ENCODE measurements around the gene RGS7.

RGS7 gene

DNA sequence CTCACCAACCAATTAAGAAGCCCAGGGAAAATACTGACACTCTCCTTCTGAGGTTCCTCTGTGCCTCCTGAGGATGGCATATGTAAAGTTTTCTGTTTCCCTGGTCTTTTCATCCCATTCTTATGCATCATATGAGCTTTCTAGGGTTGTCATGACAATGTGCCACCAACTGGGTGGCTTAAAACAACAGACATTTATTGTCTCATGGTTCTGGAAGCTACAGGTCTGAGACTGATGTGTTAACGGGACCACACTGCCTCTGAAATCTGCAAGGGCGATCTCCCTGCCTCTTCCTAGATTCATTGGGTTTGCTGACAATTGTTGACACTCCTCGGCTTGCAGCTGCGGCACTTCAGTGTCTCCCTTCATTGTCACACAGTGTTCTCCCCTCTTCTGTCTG lies 308.4 kb downstream of the RGS7 start:
- no peak for DNase-seq (ENCODE audit: low read depth, low spot score)
- H3K4me3 ChIP-seq (ENCODE audit: low read depth, low read length): no peak overlapping the region
- in situ Hi-C loops (cut with HindIII; ENCODE audit: low sequenced_read_pairs): no loop called here
- no peak for TF ChIP-seq CTCF (IDR thresholded peaks at IDR 0.05; ENCODE audit: low read depth, low read length)

DNA sequence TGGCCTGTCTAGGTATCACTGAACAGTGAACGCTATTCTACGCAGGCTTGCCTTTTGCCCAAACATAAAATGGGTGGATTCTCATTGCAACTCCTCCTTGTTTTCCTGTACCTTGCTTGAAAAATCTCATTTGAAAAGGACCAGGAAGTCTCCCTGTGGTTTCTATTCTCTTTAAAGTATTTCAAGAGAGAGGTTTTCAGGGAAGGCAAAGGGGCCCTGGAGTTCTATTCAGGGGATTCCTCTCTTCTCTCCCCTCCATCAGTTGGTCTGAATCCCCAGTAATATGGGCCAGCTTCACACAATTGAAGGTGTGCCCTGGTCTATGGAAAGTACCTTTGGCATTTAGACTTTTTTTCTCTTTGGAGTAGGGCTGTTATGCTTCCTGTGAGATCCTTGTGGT lies 311.3 kb downstream of the RGS7 start:
- DNase-seq (ENCODE audit: low read depth, low spot score): no peak
- H3K4me3 ChIP-seq (ENCODE audit: low read depth, low read length): no peak overlapping the region
- in situ Hi-C loops (cut with HindIII; ENCODE audit: low sequenced_read_pairs): no loop called here
- TF ChIP-seq CTCF (IDR thresholded peaks at IDR 0.05; ENCODE audit: low read depth, low read length): no peak

- no peak for TF ChIP-seq CTCF (IDR thresholded peaks at IDR 0.05; ENCODE audit: low read depth, low read length)
- no peak overlapping the region for H3K4me3 ChIP-seq (ENCODE audit: low read depth, low read length)
- in situ Hi-C loops (cut with HindIII; ENCODE audit: low sequenced_read_pairs): no loop called here
- DNase-seq (ENCODE audit: low read depth, low spot score): no peak
Observed at GRCh38 chr1:241034203-241034936, 322.6 kb downstream of the RGS7 start.

- H3K4me3 ChIP-seq (ENCODE audit: low read depth, low read length): no peak overlapping the region
- no peak for DNase-seq (ENCODE audit: low read depth, low spot score)
- in situ Hi-C loops (cut with HindIII; ENCODE audit: low sequenced_read_pairs): no loop called here
- TF ChIP-seq CTCF (IDR thresholded peaks at IDR 0.05; ENCODE audit: low read depth, low read length): no peak
Observed at GRCh38 chr1:241024834-241025233, 332.2 kb downstream of the RGS7 start.

DNA sequence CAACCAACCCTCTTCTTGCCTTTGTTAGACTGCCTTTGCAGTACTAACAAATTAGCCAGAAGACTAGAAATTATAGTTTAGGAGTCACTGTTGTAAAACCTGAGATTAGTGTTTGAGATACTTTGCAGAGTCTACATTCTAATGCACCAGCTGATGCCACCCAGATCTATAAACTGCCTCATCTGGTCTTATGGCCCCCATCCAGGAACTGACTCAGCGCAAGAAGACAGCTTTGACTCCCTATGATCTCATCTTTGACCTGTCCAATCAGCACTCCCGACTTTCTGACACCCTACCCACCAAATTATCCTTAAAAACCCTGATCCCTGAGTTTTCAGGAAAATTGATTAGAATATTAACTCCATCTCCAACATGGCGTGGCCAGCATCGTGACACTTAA lies 334.6 kb downstream of the RGS7 start:
- TF ChIP-seq CTCF (IDR thresholded peaks at IDR 0.05; ENCODE audit: low read depth, low read length): no peak
- DNase-seq (ENCODE audit: low read depth, low spot score): no peak
- H3K4me3 ChIP-seq (ENCODE audit: low read depth, low read length): no peak overlapping the region
- in situ Hi-C loops (cut with HindIII; ENCODE audit: low sequenced_read_pairs): no loop called here

- no peak overlapping the region for H3K4me3 ChIP-seq (ENCODE audit: low read depth, low read length)
- DNase-seq (ENCODE audit: low read depth, low spot score): no peak
- in situ Hi-C loops (cut with HindIII; ENCODE audit: low sequenced_read_pairs): no loop called here
- TF ChIP-seq CTCF (IDR thresholded peaks at IDR 0.05; ENCODE audit: low read depth, low read length): no peak
Observed at GRCh38 chr1:241020851-241021697, 335.9 kb downstream of the RGS7 start.
